Vagina (tissue), 2 donors: ENCODE measurements around the gene CPZ. TPM values are rescaled to one million over a fixed set of nuclear protein-coding genes. Genes with fewer than 3 reads are reported as not detected.

ENCODE experiments used
- DNase-seq, 2 donors: peaks; one replicate each; pipeline ENCODE4 v3.0.0-alpha.2; 2017; ENCODE audit errors: extremely low spot score in 2 of 2
- H3K27ac ChIP-seq: fragments of 200-600 bp; sonication (generic); one replicate; pipeline ENCODE4 v1.5.1; 2019
- H3K27me3 ChIP-seq: fragments of 200-600 bp; sonication (generic); one replicate; pipeline ENCODE4 v1.5.1; 2019
- H3K36me3 ChIP-seq, 2 donors: fragments of 200-600 bp; sonication (generic); one replicate each; pipeline ENCODE4 v1.5.1; 2017 to 2019
- H3K4me1 ChIP-seq: fragments of 200-600 bp; sonication (generic); one replicate; pipeline ENCODE4 v1.5.1; 2019
- H3K4me3 ChIP-seq, 2 donors: fragments of 200-600 bp; sonication (generic); 1 replicate in 1 of 2; 2 replicates in 1 of 2; pipeline ENCODE4 v1.5.1; 2016 to 2019
- H3K9me3 ChIP-seq: fragments of 200-600 bp; sonication (generic); one replicate; pipeline ENCODE4 v1.5.1; 2019
- POLR2A ChIP-seq, 2 donors: fragments of 450-650 bp; IDR thresholded peaks; one replicate each; pipeline ENCODE4 v1.6.1; 2017; ENCODE audit warnings: antibody characterized with exemption in 2 of 2, mild to moderate bottlenecking in 2 of 2, moderate library complexity in 2 of 2
- POLR2AphosphoS5 ChIP-seq, 2 donors: sonication (generic); formaldehyde crosslinking; IDR thresholded peaks; one replicate each; pipeline ENCODE4 v1.9.0; 2017; ENCODE audit warnings: antibody characterized with exemption in 2 of 2, mild to moderate bottlenecking in 2 of 2, low read depth in 1 of 2; ENCODE audit not compliant: insufficient read depth in 1 of 2
- intact Hi-C: fragments of 100-400 bp; cut with DNase I; formaldehyde crosslinking; loops from one replicate; pipeline ENCODE4 v1.15.1; 2023
- total RNA-seq: library from RNA; depleted of rRNA; stranded (reverse); fragments of >200 nt; gene quantifications from one replicate; pipeline ENCODE4 v1.2.3, GENCODE V29; 2016
- TF ChIP-seq, protein P1 (sequence below), 3 experiments: fragments of 450-650 bp in 2 of 3; fragments of 200-600 bp in 1 of 3; sonication (generic) in 1 of 3; IDR thresholded peaks; one replicate each; pipeline ENCODE4 v1.5.1; 2017 to 2019; ENCODE audit warnings: antibody characterized with exemption in 3 of 3, mild to moderate bottlenecking in 2 of 3, moderate library complexity in 2 of 3

The CPZ gene
- total RNA-seq, 1 donor from 2014 or later: 26.3 TPM

DNA sequence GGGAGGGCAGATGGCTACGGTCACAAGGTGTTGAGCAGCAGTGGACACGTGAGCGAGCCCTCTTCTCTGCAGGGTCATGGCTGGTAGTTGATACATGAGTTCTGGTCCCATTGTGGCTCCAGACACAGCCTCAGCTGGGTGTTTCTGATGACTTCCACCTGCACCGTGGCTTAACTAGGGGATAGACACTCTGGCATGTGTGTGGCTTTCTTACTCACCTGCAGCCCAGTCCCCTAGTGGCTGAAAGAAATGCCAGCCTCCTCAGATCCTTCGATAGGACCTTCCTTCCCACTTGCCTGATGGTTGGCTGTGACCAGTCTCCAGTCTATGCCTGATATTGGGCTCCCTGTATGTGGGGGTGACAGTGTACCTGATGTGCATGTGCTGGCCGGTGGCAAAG, 7.4 kb upstream of the CPZ start:
- no peak overlapping the region for H3K27ac ChIP-seq
- intact Hi-C loops: no loop called here
- H3K27me3 ChIP-seq: no peaks in the 10 kb centered on the region
- no peaks in the 10 kb centered on the region for H3K9me3 ChIP-seq
- no peak for DNase-seq
- H3K4me1 ChIP-seq: peaks cover 5% of the 10 kb centered on the region
- no peak for TF ChIP-seq POLR2A (IDR thresholded peaks at IDR 0.05)
- TF ChIP-seq POLR2AphosphoS5 (IDR thresholded peaks at IDR 0.05; ENCODE audit: insufficient read depth in 1 of 2, low read depth in 1 of 2): no peak
- TF ChIP-seq, protein P1, sequence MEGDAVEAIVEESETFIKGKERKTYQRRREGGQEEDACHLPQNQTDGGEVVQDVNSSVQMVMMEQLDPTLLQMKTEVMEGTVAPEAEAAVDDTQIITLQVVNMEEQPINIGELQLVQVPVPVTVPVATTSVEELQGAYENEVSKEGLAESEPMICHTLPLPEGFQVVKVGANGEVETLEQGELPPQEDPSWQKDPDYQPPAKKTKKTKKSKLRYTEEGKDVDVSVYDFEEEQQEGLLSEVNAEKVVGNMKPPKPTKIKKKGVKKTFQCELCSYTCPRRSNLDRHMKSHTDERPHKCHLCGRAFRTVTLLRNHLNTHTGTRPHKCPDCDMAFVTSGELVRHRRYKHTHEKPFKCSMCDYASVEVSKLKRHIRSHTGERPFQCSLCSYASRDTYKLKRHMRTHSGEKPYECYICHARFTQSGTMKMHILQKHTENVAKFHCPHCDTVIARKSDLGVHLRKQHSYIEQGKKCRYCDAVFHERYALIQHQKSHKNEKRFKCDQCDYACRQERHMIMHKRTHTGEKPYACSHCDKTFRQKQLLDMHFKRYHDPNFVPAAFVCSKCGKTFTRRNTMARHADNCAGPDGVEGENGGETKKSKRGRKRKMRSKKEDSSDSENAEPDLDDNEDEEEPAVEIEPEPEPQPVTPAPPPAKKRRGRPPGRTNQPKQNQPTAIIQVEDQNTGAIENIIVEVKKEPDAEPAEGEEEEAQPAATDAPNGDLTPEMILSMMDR (IDR thresholded peaks at IDR 0.05): no peak
- H3K36me3 ChIP-seq: no peaks in the 10 kb centered on the region
- no peak overlapping the region for H3K4me3 ChIP-seq

DNA sequence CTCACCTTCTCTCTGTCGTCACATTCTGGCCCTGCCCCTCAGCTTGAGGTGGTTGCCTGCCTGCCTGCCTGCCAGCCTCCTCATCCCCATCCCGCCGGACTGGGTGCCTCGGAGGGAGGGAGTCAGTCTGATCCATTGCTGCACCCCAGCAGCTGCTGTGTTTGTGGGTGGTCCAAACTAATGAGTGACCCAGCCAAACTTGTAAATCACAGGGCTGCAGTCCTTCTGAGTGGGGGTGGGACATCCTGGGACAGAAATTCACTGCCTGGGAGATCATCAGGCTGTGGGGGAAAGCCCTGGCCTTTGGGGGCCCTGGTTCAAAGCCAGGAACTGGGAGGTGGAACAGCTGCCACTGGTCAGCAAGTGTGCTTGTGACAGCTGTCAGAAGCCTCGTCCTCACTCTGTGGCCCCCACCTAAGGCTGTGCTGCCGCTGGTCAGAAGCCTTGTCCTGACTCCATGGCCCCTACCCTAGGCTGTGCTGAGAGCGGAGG, 6.8 kb upstream of the CPZ start:
- no peak for DNase-seq
- no peaks in the 10 kb centered on the region for H3K9me3 ChIP-seq
- intact Hi-C loops: no loop called here
- H3K36me3 ChIP-seq: no peaks in the 10 kb centered on the region
- no peak overlapping the region for H3K4me3 ChIP-seq
- H3K27ac ChIP-seq: no peak overlapping the region
- TF ChIP-seq POLR2AphosphoS5 (IDR thresholded peaks at IDR 0.05; ENCODE audit: insufficient read depth in 1 of 2, low read depth in 1 of 2) (no peak), POLR2A (IDR thresholded peaks at IDR 0.05) (no peak)
- TF ChIP-seq, protein P1 (IDR thresholded peaks at IDR 0.05): no peak
- H3K27me3 ChIP-seq: no peaks in the 10 kb centered on the region
- H3K4me1 ChIP-seq: peaks cover 2% of the 10 kb centered on the region

DNA sequence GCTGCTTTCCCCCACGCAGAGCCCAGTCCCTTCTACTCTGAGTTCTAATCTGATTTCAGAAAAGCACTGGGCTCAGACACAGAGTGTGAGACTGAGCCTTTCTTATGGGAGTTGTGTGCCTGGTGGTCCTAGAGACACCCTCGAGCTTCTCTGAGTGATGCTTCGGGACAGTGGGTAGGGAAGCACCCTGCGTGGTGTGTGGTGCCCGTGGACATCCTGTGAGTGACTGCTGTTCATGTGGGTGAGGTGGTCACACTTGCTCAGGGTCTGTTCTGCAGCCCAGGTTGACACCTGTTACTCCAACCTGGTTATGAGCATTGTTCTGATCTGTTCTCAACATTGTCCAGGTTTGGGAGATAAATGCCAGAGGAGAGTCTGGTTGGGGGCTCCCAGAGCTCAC, 6.3 kb upstream of the CPZ start:
- TF ChIP-seq POLR2A (IDR thresholded peaks at IDR 0.05) (no peak), POLR2AphosphoS5 (IDR thresholded peaks at IDR 0.05; ENCODE audit: insufficient read depth in 1 of 2, low read depth in 1 of 2) (no peak)
- TF ChIP-seq, protein P1 (IDR thresholded peaks at IDR 0.05): no peak
- H3K9me3 ChIP-seq: no peaks in the 10 kb centered on the region
- no peak overlapping the region for H3K27ac ChIP-seq
- H3K4me1 ChIP-seq: no peaks in the 10 kb centered on the region
- intact Hi-C loops: no loop called here
- no peak overlapping the region for H3K4me3 ChIP-seq
- H3K36me3 ChIP-seq: no peaks in the 10 kb centered on the region
- DNase-seq: no peak
- no peaks in the 10 kb centered on the region for H3K27me3 ChIP-seq

DNA sequence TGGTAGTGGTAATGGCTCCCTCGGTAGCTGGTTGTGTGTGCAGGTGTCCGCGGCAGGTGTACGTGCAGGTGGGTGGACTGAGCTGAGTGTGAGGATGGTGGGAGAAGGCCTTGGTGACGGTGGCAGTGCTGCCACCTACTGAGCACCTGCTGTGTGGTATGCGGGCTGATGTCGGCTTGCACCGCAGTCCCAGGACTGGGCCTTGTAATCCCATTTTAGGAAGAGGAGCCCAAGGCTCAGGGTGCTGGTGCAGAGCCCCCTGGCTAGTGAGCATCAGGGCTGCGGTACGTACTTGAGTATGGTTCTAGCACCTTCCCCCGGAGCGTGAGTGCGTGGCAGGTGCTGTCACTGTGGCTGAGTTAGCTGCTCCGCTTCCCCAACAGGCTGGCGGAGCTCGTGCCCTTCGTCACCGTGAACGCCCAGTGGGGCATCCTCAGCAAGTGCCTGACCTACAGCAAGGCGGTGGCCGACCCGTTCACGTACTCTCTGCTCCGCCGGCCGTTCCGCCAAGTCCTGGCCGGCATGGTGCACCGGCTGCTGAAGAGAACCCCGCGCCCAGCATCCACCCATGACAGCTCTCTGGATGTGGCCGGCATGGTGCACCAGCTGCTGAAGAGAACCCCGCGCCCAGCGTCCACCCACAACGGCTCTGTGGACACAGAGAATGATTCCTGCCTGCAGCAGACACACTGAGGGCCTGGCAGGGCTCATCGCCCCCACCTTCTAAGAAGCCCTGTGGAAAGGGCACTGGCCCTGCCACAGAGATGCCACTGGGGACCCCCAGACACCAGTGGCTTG, 5.7 kb upstream of the CPZ start:
- H3K4me3 ChIP-seq: no peak overlapping the region
- no peak for DNase-seq
- intact Hi-C loops: no loop called here
- no peak for TF ChIP-seq POLR2AphosphoS5 (IDR thresholded peaks at IDR 0.05; ENCODE audit: insufficient read depth in 1 of 2, low read depth in 1 of 2)
- no peak for TF ChIP-seq POLR2A (IDR thresholded peaks at IDR 0.05)
- TF ChIP-seq, protein P1 (IDR thresholded peaks at IDR 0.05): no peak
- no peak overlapping the region for H3K27ac ChIP-seq
- H3K36me3 ChIP-seq: no peaks in the 10 kb centered on the region
- no peaks in the 10 kb centered on the region for H3K27me3 ChIP-seq
- peaks cover under 1% of the 10 kb centered on the region for H3K4me1 ChIP-seq
- H3K9me3 ChIP-seq: no peaks in the 10 kb centered on the region
